Liver (tissue), 9 donors: ENCODE data around the gene ZKSCAN5. TPM values are rescaled to one million over a fixed set of nuclear protein-coding genes. Genes with fewer than 3 reads are reported as not detected.

Experiments
- DNase-seq: peaks from one replicate; pipeline ENCODE4 v3.0.0-alpha.2; 2017; ENCODE audit warnings: low spot score
- H3K27ac ChIP-seq, 2 donors: one replicate each; pipeline ENCODE4 v1.7.0; 2013; ENCODE audit warnings: inconsistent platforms in 2 of 2, low read length in 2 of 2, control low read depth in 1 of 2, low read depth in 1 of 2, mild to moderate bottlenecking in 1 of 2
- H3K27me3 ChIP-seq, 4 donors: one replicate each; pipeline versions ENCODE4 v1.6.1 to v1.7.0; 2013; ENCODE audit warnings: low read length in 3 of 4, inconsistent platforms in 1 of 4, mild to moderate bottlenecking in 1 of 4, moderate library complexity in 1 of 4; ENCODE audit not compliant: control insufficient read depth in 4 of 4, insufficient read depth in 4 of 4
- H3K36me3 ChIP-seq, 4 donors: one replicate each; pipeline versions ENCODE4 v1.6.1 to v1.7.0; 2013; ENCODE audit warnings: low read length in 3 of 4, mild to moderate bottlenecking in 3 of 4, low read depth in 1 of 4, moderate library complexity in 1 of 4; ENCODE audit not compliant: control insufficient read depth in 4 of 4, insufficient read depth in 3 of 4
- H3K4me1 ChIP-seq, 4 donors: one replicate each; pipeline versions ENCODE4 v1.6.1 to v1.7.0; 2013; ENCODE audit warnings: low read length in 3 of 4, mild to moderate bottlenecking in 3 of 4, moderate library complexity in 1 of 4; ENCODE audit not compliant: control insufficient read depth in 4 of 4, insufficient read depth in 4 of 4
- H3K4me3 ChIP-seq, 3 donors: one replicate each; pipeline versions ENCODE4 v1.6.1 to v1.7.0; 2013; ENCODE audit warnings: low read length in 3 of 3, control low read depth in 1 of 3, low read depth in 1 of 3, mild to moderate bottlenecking in 1 of 3
- H3K9ac ChIP-seq, 2 donors: one replicate each; pipeline ENCODE4 v1.7.0; 2013; ENCODE audit warnings: low read length in 2 of 2, mild to moderate bottlenecking in 2 of 2, moderate library complexity in 2 of 2, control low read depth in 1 of 2, low read depth in 1 of 2
- H3K9me3 ChIP-seq, 4 donors: one replicate each; pipeline versions ENCODE4 v1.6.1 to v1.7.0; 2013; ENCODE audit warnings: low read length in 3 of 4; ENCODE audit not compliant: control insufficient read depth in 4 of 4
- ATF3 ChIP-seq: IDR thresholded peaks from 2 replicates; pipeline ENCODE4 v1.6.1; 2016; ENCODE audit warnings: antibody characterized with exemption
- EGR1 ChIP-seq, 2 donors: IDR thresholded peaks; 2 replicates each; pipeline ENCODE4 v1.6.1; 2016 to 2018; ENCODE audit warnings: antibody characterized with exemption in 2 of 2, low read depth in 2 of 2
- FOXA1 ChIP-seq: IDR thresholded peaks from 2 replicates; pipeline ENCODE4 v1.6.1; 2016; ENCODE audit warnings: antibody characterized with exemption
- FOXA2 ChIP-seq: IDR thresholded peaks from 2 replicates; pipeline ENCODE4 v1.6.1; 2016; ENCODE audit warnings: antibody characterized with exemption
- GABPA ChIP-seq, 2 donors: IDR thresholded peaks in 1 of 2; conservative IDR thresholded peaks in 1 of 2; 2 replicates each; pipeline ENCODE4 v1.6.1; 2016; ENCODE audit warnings: antibody characterized with exemption in 2 of 2, mild to moderate bottlenecking in 1 of 2, moderate library complexity in 1 of 2
- HNF4A ChIP-seq, 2 donors: conservative IDR thresholded peaks; 2 replicates each; pipeline ENCODE4 v1.6.1; 2016; ENCODE audit warnings: antibody characterized with exemption in 2 of 2, mild to moderate bottlenecking in 2 of 2
- HNF4G ChIP-seq: IDR thresholded peaks from 2 replicates; pipeline ENCODE4 v1.6.1; 2016; ENCODE audit warnings: antibody characterized with exemption
- RAD21 ChIP-seq, 2 donors: IDR thresholded peaks; 2 replicates each; pipeline ENCODE4 v1.6.1; 2016; ENCODE audit warnings: antibody characterized with exemption in 2 of 2, mild to moderate bottlenecking in 2 of 2
- REST ChIP-seq: IDR thresholded peaks from 2 replicates; pipeline ENCODE4 v1.6.1; 2016; ENCODE audit warnings: antibody characterized with exemption, mild to moderate bottlenecking
- RXRA ChIP-seq, 2 donors: IDR thresholded peaks; 2 replicates each; pipeline ENCODE4 v1.6.1; 2017 to 2018; ENCODE audit warnings: antibody characterized with exemption in 2 of 2, mild to moderate bottlenecking in 1 of 2
- TAF1 ChIP-seq: conservative IDR thresholded peaks from 2 replicates; pipeline ENCODE4 v1.6.1; 2016; ENCODE audit warnings: antibody characterized with exemption, mild to moderate bottlenecking
- YY1 ChIP-seq: IDR thresholded peaks from 2 replicates; pipeline ENCODE4 v1.6.1; 2016; ENCODE audit warnings: antibody characterized with exemption, mild to moderate bottlenecking
- WGBS: extraction: QIAGEN DNeasy Blood & Tissue Kit; methylation state at CpG from one replicate; pipeline ENCODE4 v1.1.7; 2013; 5-methylcytosine and 5-hydroxymethylcytosine counted together
- polyA plus RNA-seq, 2 donors: library from polyadenylated mRNA; stranded (reverse) in 1 of 2; unstranded in 1 of 2; fragments of 200-250 nt in 1 of 2; fragments of >200 nt in 1 of 2; fragmentation: Nextera tagmentation in 1 of 2; extraction: Ambion mirVana in 1 of 2; gene quantifications; one replicate each; pipeline versions ENCODE4 v1.2.1 to v1.2.3, GENCODE V29; 2013 to 2015
- total RNA-seq, 2 donors: library from RNA; depleted of rRNA; stranded (reverse); fragments of >200 nt; gene quantifications; one replicate each; pipeline ENCODE4 v1.2.3, GENCODE V29; 2014
- TF ChIP-seq, protein P1 (sequence below): IDR thresholded peaks from 2 replicates; pipeline ENCODE4 v1.6.1; 2016; ENCODE audit warnings: antibody characterized with exemption
- TF ChIP-seq, protein P2 (sequence below): fragments of 150-350 bp; IDR thresholded peaks from 2 replicates; pipeline ENCODE4 v1.5.1; 2017; ENCODE audit warnings: improper control_type of control experiment, low read depth, low read length; ENCODE audit not compliant: missing input control
- donor health status: healthy.
- donor health status: healthy.
- donor health status: healthy.
- donor health status: healthy.
- donor health status: healthy.

The ZKSCAN5 gene
- total and polyA plus RNA-seq, 4 donors = 1.7 to 5.4 (median 3.4) TPM

GRCh38 chr7:99557196-99557607, 52.7 kb downstream of the ZKSCAN5 start:
- Histone ChIP-seq H3K4me3 (peak overlapping the region in 2 of 3 donors; percentile 71 to 90), H3K9ac (peak overlapping the region; percentile 90 to 96), H3K36me3 (peaks cover 5 to 23% (median 21%) of the 10 kb centered on the region in 4 donors), H3K27ac (no peak overlapping the region), H3K27me3 (no peaks in the 10 kb centered on the region), H3K9me3 (no peaks in the 10 kb centered on the region), H3K4me1 (peaks cover 3 to 19% (median 13%) of the 10 kb centered on the region in 4 donors)
- TF ChIP-seq YY1 (no peak), REST (peak; percentile 93)
- WGBS = 86% methylated on average over 4 of the region's 4 CpGs
- no peak for DNase-seq

- Histone ChIP-seq H3K9me3 (no peaks in the 10 kb centered on the region), H3K4me3 (peak overlapping the region; percentile 71 to 100 (median 90)), H3K9ac (peak overlapping the region; percentile 90 to 96), H3K27ac (peak overlapping the region; percentile 92), H3K4me1 (peaks cover 3 to 14% (median 9%) of the 10 kb centered on the region in 4 donors), H3K36me3 (peaks cover 7 to 30% (median 28%) of the 10 kb centered on the region in 4 donors), H3K27me3 (no peaks in the 10 kb centered on the region)
- no peak for TF ChIP-seq YY1
- TF ChIP-seq GABPA (IDR thresholded peaks at IDR 0.05 in 1 of 2, conservative IDR thresholded peaks at IDR 0.05 in 1 of 2) = no peak
- no peak for TF ChIP-seq RAD21 (IDR thresholded peaks at IDR 0.05)
- TF ChIP-seq, protein P1, sequence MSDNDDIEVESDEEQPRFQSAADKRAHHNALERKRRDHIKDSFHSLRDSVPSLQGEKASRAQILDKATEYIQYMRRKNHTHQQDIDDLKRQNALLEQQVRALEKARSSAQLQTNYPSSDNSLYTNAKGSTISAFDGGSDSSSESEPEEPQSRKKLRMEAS = no peak
- TF ChIP-seq ATF3 = no peak
- TF ChIP-seq HNF4G = no peak
- TF ChIP-seq EGR1 (IDR thresholded peaks at IDR 0.05; ENCODE audit: low read depth in 2 of 2) = no peak
- no peak for TF ChIP-seq TAF1
- TF ChIP-seq HNF4A (conservative IDR thresholded peaks at IDR 0.05) = no peak
- no peak for TF ChIP-seq FOXA1
- no peak for TF ChIP-seq FOXA2
- 2% methylated on average over 17 of the region's 17 CpGs for WGBS
- DNase-seq = no peak
Observed at GRCh38 chr7:99557940-99558305, 53.5 kb downstream of the ZKSCAN5 start.

GRCh38 chr7:99558306-99559174, 54.1 kb downstream of the ZKSCAN5 start, which contains the start of gene ZNF655:
TSS of gene ZNF655 (plus strand) at chr7:99558642. CDS start at chr7:99560560, 1,918 bp downstream.
- H3K9ac ChIP-seq = peak within 1 kb of the TSS; percentile 95 to 96
- no peaks in the 10 kb centered on the region for H3K9me3 ChIP-seq
- H3K4me3 ChIP-seq = peak within 1 kb of the TSS; percentile 71 to 100 (median 90)
- under 1% methylated on average over 73 of the region's 73 CpGs for WGBS
- H3K27me3 ChIP-seq = no peaks in the 10 kb centered on the region
- H3K4me1 ChIP-seq = peaks cover 3 to 14% (median 9%) of the 10 kb centered on the region in 4 donors
- peaks cover 9 to 34% (median 31%) of the 10 kb centered on the region in 4 donors for H3K36me3 ChIP-seq
- H3K27ac ChIP-seq = peak within 1 kb of the TSS; percentile 92
- DNase-seq = peak; percentile 86
- TF ChIP-seq, protein P2, sequence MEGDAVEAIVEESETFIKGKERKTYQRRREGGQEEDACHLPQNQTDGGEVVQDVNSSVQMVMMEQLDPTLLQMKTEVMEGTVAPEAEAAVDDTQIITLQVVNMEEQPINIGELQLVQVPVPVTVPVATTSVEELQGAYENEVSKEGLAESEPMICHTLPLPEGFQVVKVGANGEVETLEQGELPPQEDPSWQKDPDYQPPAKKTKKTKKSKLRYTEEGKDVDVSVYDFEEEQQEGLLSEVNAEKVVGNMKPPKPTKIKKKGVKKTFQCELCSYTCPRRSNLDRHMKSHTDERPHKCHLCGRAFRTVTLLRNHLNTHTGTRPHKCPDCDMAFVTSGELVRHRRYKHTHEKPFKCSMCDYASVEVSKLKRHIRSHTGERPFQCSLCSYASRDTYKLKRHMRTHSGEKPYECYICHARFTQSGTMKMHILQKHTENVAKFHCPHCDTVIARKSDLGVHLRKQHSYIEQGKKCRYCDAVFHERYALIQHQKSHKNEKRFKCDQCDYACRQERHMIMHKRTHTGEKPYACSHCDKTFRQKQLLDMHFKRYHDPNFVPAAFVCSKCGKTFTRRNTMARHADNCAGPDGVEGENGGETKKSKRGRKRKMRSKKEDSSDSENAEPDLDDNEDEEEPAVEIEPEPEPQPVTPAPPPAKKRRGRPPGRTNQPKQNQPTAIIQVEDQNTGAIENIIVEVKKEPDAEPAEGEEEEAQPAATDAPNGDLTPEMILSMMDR = no peak
- TF ChIP-seq FOXA1 (no peak), TAF1 (peak; percentile 61), REST (no peak), HNF4A (conservative IDR thresholded peaks at IDR 0.05) (peak; percentile 15 to 40), RXRA (IDR thresholded peaks at IDR 0.05) (peak in 1 of 2 donors; percentile 43)
- TF ChIP-seq, protein P1 = no peak
